GM12873 (cell line): ENCODE results near the gene MYOCD.

ENCODE experiments used
- TF ChIP-seq, protein P1 (sequence below): IDR thresholded peaks from 2 replicates; pipeline ENCODE4 v1.5.1; 2012; ENCODE audit warnings: low read depth, mild to moderate bottlenecking, moderate library complexity, low read length, control low read depth; ENCODE audit not compliant: insufficient read depth; ENCODE audit errors: missing control alignments

MYOCD gene

DNA sequence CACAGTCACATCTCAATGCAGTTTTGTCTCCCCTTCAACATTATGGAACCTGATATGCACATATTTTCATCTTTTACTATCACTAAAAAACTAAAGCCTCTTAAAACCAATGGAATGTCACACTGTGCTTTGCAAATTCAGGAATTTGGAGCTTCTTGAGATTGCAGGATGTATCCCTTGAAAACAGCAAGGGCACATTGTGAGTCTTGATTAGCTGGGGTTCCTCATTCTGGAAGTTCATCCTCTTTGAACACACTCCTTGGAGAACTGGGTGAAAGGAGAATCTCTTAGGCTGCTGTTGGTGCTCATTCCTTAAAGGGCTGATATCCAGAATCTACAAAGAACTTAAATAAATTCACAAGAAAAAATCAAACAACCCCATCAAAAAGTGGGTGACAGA, 21.1 kb upstream of the MYOCD start:
- TF ChIP-seq, protein P1, sequence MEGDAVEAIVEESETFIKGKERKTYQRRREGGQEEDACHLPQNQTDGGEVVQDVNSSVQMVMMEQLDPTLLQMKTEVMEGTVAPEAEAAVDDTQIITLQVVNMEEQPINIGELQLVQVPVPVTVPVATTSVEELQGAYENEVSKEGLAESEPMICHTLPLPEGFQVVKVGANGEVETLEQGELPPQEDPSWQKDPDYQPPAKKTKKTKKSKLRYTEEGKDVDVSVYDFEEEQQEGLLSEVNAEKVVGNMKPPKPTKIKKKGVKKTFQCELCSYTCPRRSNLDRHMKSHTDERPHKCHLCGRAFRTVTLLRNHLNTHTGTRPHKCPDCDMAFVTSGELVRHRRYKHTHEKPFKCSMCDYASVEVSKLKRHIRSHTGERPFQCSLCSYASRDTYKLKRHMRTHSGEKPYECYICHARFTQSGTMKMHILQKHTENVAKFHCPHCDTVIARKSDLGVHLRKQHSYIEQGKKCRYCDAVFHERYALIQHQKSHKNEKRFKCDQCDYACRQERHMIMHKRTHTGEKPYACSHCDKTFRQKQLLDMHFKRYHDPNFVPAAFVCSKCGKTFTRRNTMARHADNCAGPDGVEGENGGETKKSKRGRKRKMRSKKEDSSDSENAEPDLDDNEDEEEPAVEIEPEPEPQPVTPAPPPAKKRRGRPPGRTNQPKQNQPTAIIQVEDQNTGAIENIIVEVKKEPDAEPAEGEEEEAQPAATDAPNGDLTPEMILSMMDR, result no peak

DNA sequence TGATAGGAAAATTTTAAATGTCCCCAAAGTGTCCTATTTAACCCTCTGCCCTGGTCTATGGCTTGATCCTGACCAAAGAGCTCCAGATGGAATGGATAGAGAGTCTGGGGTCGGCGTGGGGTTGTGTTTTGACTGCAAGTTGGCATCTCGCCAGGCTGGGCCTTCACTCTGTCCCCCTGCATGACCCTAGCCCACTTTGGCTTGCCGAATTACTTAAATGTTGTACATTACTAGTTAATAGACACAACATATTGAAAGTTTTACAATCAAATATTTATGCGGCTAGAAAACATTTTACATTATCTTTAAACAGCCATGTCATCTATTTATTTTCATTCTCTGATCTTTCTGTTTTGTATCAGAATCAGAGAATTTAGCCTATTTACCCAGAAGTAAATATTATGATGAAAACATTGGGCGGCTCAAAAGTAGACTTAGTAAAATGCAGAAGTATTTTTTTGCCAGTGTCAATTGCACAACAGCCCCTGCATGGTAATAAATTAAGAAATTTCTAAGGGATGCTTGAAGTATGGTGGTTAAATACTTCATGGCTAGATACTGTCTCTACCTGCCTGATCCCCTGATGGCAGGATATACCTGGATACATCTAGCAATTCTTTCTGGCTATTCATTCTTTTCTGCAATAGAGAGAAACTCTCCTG, 18.8 kb upstream of the MYOCD start:
- TF ChIP-seq, protein P1, result no peak

DNA sequence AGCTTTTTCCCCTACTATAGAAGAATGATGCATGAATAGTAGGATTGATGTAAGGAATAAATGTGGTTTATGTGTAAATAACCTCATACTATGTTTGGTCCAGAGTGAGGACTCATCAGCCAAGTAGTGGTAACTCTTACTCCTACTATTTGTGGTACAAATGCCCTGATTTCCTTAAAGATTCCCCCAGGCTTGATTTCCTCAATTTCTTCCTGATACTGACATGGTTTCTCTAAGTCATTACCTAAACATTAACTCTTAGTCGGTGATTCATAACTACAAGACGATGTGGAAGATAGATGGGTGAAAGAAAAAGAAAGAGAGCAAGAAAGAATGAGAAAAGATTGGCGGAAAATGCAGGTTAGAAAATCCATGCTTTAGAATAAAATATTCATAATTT, 17.2 kb upstream of the MYOCD start:
- TF ChIP-seq, protein P1, result no peak

GRCh38 chr17:12655936-12656335, 9.8 kb upstream of the MYOCD start:
- TF ChIP-seq, protein P1, result no peak

- TF ChIP-seq, protein P1, result no peak
These were observed 9.3 kb upstream of the MYOCD start for GRCh38 chr17:12656354-12656753.

GRCh38 chr17:12659500-12659899, 6.2 kb upstream of the MYOCD start:
- TF ChIP-seq, protein P1, result no peak

DNA sequence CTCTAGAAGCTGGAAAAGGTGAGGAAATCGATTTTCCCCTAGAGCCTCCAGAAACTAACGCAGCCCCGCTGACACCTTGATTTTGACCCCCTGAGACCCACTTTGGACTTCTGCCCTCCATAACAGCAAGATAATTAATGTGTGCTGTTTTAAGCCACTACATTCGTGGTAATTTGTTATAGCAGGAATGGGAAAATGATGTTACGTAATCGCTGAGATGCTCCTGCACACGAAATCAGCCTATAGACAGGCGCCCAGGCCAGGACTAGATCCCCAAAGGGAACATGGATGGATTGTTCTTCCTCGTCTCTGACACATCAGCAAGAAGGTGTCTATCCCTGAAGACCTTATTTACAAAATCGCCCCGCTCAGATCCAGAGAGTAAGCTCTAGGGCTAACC, 1.4 kb upstream of the MYOCD start:
- TF ChIP-seq, protein P1, result no peak
